Suprapubic skin (tissue), 4 donors: ENCODE results near the gene CARD10. TPM values are rescaled to one million over a fixed set of nuclear protein-coding genes. Genes with fewer than 3 reads are reported as not detected.
"Not testable (repeated sequence)": the region's sequence is repeated elsewhere in the genome, so short reads cannot be mapped to it uniquely, and the experiment has no call there.

Source experiments
- DNase-seq, 2 donors: peaks; one replicate each; pipeline ENCODE4 v3.0.0-alpha.2; 2019; ENCODE audit warnings: low spot score in 2 of 2
- H3K27ac ChIP-seq: fragments of 200-600 bp; sonication (generic); one replicate; pipeline ENCODE4 v1.5.1; 2019
- H3K27me3 ChIP-seq: fragments of 200-600 bp; sonication (generic); one replicate; pipeline ENCODE4 v1.5.1; 2019
- H3K36me3 ChIP-seq: fragments of 200-600 bp; sonication (generic); one replicate; pipeline ENCODE4 v1.5.1; 2019
- H3K4me1 ChIP-seq: fragments of 200-600 bp; sonication (generic); one replicate; pipeline ENCODE4 v1.5.1; 2019
- H3K4me3 ChIP-seq: fragments of 200-600 bp; sonication (generic); one replicate; pipeline ENCODE4 v1.5.1; 2019; ENCODE audit warnings: mild to moderate bottlenecking
- H3K9me3 ChIP-seq: fragments of 200-600 bp; sonication (generic); one replicate; pipeline ENCODE4 v1.5.1; 2019
- EP300 ChIP-seq: sonication (generic); formaldehyde crosslinking; IDR thresholded peaks from one replicate; pipeline ENCODE4 v1.6.1; 2017; ENCODE audit warnings: antibody characterized with exemption
- POLR2A ChIP-seq, 2 donors: fragments of 450-650 bp; IDR thresholded peaks; one replicate each; pipeline ENCODE4 v1.6.1; 2017; ENCODE audit warnings: antibody characterized with exemption in 2 of 2, mild to moderate bottlenecking in 2 of 2, moderate library complexity in 2 of 2
- POLR2AphosphoS5 ChIP-seq, 3 donors: sonication (generic); formaldehyde crosslinking; IDR thresholded peaks; one replicate each; pipeline ENCODE4 v1.6.1; 2017; ENCODE audit warnings: antibody characterized with exemption in 3 of 3
- WGBS: methylation state at CpG from one replicate; pipeline ENCODE4 v1.1.5; 2018; 5-methylcytosine and 5-hydroxymethylcytosine counted together
- total RNA-seq, 4 donors: library from RNA; depleted of rRNA; stranded (reverse); fragments of >200 nt; gene quantifications; one replicate each; pipeline ENCODE4 v1.1.0, GENCODE V29; 2016
- TF ChIP-seq, protein P1 (sequence below), 2 donors: fragments of 200-600 bp in 1 of 2; fragments of 450-650 bp in 1 of 2; sonication (generic) in 1 of 2; IDR thresholded peaks; one replicate each; pipeline ENCODE4 v1.5.1; 2016 to 2019; ENCODE audit warnings: antibody characterized with exemption in 2 of 2, mild to moderate bottlenecking in 1 of 2, moderate library complexity in 1 of 2

The CARD10 gene
- total RNA-seq, 4 donors from 2014 or later: 12.2 to 17.3 (median 14.8) TPM

DNA sequence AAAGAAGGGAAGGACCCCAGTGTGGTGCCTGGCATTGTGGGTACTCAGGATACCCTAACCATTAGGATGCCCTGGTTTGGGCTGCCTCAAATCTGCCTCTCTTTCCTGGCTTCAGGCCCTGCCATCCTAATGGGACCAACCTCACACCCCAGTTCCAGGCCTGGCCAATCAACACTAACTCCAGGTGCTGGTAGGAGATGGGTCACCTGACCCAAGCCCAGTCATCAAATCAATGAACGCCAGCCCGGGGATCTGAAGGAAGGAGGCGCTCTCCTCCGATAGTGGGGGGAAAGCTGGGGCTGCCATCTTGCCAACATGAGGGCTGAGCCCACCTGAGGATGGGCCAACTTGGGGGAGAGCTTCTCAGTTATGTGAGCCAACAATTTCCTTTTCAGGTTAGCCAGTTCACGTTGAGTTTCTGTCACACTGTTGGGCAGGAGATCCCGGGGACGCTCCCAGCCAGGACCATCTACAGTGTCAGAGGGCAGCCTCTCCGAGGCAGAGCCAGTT, 45.7 kb downstream of the CARD10 start:
- peaks cover 55% of the 10 kb centered on the region for H3K27me3 ChIP-seq
- TF ChIP-seq POLR2AphosphoS5 (IDR thresholded peaks at IDR 0.05) (no peak), POLR2A (IDR thresholded peaks at IDR 0.05) (no peak), EP300 (no peak)
- TF ChIP-seq, protein P1, sequence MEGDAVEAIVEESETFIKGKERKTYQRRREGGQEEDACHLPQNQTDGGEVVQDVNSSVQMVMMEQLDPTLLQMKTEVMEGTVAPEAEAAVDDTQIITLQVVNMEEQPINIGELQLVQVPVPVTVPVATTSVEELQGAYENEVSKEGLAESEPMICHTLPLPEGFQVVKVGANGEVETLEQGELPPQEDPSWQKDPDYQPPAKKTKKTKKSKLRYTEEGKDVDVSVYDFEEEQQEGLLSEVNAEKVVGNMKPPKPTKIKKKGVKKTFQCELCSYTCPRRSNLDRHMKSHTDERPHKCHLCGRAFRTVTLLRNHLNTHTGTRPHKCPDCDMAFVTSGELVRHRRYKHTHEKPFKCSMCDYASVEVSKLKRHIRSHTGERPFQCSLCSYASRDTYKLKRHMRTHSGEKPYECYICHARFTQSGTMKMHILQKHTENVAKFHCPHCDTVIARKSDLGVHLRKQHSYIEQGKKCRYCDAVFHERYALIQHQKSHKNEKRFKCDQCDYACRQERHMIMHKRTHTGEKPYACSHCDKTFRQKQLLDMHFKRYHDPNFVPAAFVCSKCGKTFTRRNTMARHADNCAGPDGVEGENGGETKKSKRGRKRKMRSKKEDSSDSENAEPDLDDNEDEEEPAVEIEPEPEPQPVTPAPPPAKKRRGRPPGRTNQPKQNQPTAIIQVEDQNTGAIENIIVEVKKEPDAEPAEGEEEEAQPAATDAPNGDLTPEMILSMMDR (IDR thresholded peaks at IDR 0.05): no peak
- H3K9me3 ChIP-seq: no peaks in the 10 kb centered on the region
- no peak overlapping the region for H3K4me3 ChIP-seq
- H3K27ac ChIP-seq: no peak overlapping the region
- 83% methylated on average over 4 of the region's 8 CpGs for WGBS
- no peaks in the 10 kb centered on the region for H3K4me1 ChIP-seq
- no peak for DNase-seq
- peaks cover 2% of the 10 kb centered on the region for H3K36me3 ChIP-seq

DNA sequence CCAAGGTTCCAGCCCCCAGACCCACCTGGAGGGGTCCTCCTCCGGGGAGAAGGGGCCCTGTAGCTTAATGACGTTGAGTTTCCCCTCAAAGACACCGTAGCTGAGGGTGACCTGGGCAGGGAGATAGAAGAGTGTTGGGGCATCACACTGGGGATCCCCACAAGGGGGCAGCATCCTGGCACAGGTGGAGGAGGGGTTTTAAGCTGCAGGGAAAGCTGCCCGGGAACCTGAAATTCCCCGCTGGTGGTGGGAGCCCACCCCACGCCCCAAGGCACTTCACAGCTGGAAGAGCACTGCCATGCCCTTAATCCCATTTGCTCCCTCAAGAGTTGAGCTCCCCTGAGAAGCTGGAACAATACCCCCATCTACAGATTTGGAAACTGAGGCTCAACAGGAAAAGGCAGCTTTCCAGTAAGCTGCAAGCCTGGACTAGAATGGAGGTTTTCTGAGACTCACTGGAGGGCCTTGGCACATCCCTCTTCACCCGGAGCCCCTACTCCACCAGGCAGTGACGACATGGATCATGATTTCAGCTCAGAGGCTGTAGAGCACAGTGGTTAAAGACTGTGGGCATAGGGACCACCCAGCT, 46.7 kb downstream of the CARD10 start:
- H3K27ac ChIP-seq: no peak overlapping the region
- H3K4me1 ChIP-seq: no peaks in the 10 kb centered on the region
- TF ChIP-seq POLR2AphosphoS5 (IDR thresholded peaks at IDR 0.05): no peak
- TF ChIP-seq, protein P1 (IDR thresholded peaks at IDR 0.05): peak in 1 of 2 donors; percentile 27
- peaks cover 2% of the 10 kb centered on the region for H3K36me3 ChIP-seq
- no peaks in the 10 kb centered on the region for H3K9me3 ChIP-seq
- DNase-seq: no peak
- 15% methylated on average over 4 of the region's 8 CpGs for WGBS
- H3K4me3 ChIP-seq: no peak overlapping the region
- H3K27me3 ChIP-seq: peaks cover 52% of the 10 kb centered on the region

DNA sequence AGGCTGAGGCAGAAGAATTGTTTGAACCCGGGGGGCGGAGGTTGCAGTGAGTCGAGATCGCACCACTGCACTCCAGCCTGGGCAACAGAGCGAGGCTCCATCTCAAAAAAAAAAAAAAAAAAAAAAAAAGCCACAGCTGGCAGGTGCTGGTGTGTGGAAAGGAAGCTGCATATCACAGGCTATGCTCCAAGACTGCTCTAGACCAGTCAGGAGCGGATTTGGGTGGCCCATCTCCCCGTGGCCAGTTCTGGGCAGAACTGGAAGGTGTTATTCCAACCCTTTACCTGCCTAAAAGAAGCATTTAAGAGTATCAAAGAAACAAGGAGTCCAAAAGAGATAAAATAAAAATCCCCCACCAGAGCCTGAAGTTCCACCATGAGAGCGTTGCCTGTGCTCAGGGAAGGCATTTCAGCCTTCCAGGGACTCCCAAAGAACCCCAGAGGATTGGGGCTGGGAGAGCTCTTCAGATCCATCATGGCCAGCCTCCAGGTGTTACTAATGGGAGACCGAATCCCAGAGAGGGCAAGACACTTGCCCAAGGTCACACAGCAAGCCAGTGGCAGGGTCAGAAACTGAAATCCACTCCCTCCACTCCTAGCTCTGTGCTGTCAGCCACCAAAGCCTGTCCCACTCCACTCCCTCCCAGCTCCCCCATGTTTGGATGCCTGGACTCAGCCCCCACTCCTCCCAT, 47.3 kb downstream of the CARD10 start:
- Histone ChIP-seq H3K27me3 (peaks cover 57% of the 10 kb centered on the region), H3K4me1 (no peaks in the 10 kb centered on the region), H3K27ac (no peak overlapping the region), H3K36me3 (peaks cover 2% of the 10 kb centered on the region), H3K4me3 (no peak overlapping the region), H3K9me3 (no peaks in the 10 kb centered on the region)
- WGBS: 81% methylated on average over 9 of the region's 9 CpGs
- no peak for DNase-seq
- TF ChIP-seq EP300 (no peak), POLR2AphosphoS5 (IDR thresholded peaks at IDR 0.05) (no peak), POLR2A (IDR thresholded peaks at IDR 0.05) (no peak)
- TF ChIP-seq, protein P1 (IDR thresholded peaks at IDR 0.05): no peak

DNA sequence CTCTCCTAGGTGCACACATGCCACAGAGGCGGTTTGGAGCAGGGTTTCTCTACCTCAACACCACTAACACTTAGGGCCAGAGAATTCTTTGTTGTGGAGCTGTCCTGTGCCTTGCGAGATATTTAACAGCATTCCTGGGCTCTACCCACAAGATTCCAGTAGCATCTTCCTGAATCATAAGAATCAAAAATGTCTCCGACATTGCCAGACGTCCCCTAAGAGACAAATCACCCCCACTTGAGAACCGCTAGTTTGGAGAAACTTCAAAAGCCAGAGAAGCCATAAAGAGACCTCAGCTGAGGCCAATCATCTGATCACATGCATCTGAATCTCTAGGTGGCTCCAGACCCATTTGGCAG, 49.1 kb downstream of the CARD10 start:
- peaks cover 56% of the 10 kb centered on the region for H3K27me3 ChIP-seq
- no peak overlapping the region for H3K4me3 ChIP-seq
- 75% methylated on average over 5 of the region's 5 CpGs for whole genome bisulfite sequencing
- no peaks in the 10 kb centered on the region for H3K4me1 ChIP-seq
- no peaks in the 10 kb centered on the region for H3K9me3 ChIP-seq
- H3K27ac ChIP-seq: no peak overlapping the region
- H3K36me3 ChIP-seq: peaks cover 2% of the 10 kb centered on the region
- DNase-seq: no peak
- no peak for TF ChIP-seq POLR2A (IDR thresholded peaks at IDR 0.05)
- no peak for TF ChIP-seq EP300
- TF ChIP-seq, protein P1 (IDR thresholded peaks at IDR 0.05): no peak
- TF ChIP-seq POLR2AphosphoS5 (IDR thresholded peaks at IDR 0.05): no peak

DNA sequence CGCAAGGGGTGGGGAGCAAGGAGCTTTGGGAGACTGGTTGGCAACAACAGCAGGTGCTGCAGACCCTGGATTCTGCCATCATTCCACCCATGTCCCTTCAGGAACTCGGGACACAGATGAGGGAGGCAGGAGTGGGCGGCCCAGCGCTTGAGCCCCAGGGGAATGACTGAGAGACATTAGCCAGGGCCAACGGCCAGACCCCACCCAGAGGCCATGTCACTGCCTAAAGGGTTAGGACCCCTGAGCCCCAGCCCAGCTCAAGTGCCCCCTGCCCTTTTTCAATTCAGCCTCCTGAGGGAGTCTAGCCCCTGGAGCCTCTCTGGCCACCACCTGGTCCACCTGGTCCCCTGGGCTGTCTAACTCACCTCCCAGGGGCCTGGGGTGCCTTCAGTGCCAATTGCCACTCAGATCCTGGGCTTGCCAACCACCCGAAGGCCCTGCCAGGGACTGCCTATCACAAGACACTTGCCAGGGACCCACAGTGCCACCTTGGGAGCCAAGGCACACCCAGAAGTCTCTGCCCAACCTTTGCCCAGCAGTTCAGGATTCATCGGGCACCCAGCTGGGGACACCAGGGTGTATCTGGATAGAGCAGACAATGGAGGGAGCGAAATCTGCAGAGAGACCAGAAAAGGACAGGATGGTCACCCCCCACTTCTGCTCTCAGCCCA, 49.7 kb downstream of the CARD10 start:
- no peaks in the 10 kb centered on the region for H3K9me3 ChIP-seq
- peaks cover 54% of the 10 kb centered on the region for H3K27me3 ChIP-seq
- H3K36me3 ChIP-seq: peaks cover 2% of the 10 kb centered on the region
- WGBS: 77% methylated on average over 6 of the region's 8 CpGs
- no peaks in the 10 kb centered on the region for H3K4me1 ChIP-seq
- no peak overlapping the region for H3K4me3 ChIP-seq
- TF ChIP-seq, protein P1 (IDR thresholded peaks at IDR 0.05): no peak
- TF ChIP-seq POLR2AphosphoS5 (IDR thresholded peaks at IDR 0.05): no peak
- no peak for TF ChIP-seq POLR2A (IDR thresholded peaks at IDR 0.05)
- TF ChIP-seq EP300: no peak
- DNase-seq: no peak
- no peak overlapping the region for H3K27ac ChIP-seq

DNA sequence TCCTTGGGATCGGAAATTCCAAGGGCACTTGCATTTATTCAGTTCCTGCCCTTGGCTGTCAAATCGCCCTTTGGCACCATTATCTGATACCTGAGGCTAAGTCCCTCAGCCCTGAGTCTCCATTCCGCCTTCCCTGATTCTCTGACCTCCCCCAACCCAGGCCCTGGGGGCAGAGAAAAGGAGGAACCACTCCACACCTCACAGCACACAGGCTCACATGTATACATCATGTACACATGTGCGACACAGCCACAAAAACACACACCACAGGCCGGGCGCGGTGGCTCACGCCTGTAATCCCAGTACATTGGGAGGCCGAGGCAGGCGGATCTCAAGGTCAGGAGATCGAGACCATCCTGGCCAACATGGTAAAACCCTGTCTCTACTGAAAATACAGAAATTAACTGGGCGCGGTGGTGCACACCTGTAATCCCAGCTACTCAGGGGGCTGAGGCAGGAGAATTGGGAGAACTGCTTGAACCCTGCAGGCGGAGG, 51.0 kb downstream of the CARD10 start:
- H3K9me3 ChIP-seq: not testable (repeated sequence)

More for the DNA sequence above, 51.0 kb downstream of the CARD10 start:
- not testable (repeated sequence) for H3K36me3 ChIP-seq, H3K4me3 ChIP-seq, DNase-seq, H3K27ac ChIP-seq, H3K4me1 ChIP-seq
- WGBS: 90% methylated on average over 14 of the region's 14 CpGs
- H3K27me3 ChIP-seq: peaks cover 41% of the 10 kb centered on the region
